ENCODE results near the gene ZNF813. TPM values are rescaled to one million over a fixed set of nuclear protein-coding genes. Genes with fewer than 3 reads are reported as not detected.
"Not testable (repeated sequence)": the region's sequence is repeated elsewhere in the genome, so short reads cannot be mapped to it uniquely, and the experiment has no call there.

ZNF813 gene
- total RNA-seq, 2 experiments from 2014 or later = 4.5 to 5.6 TPM

- H3K9me3 Mint-ChIP-seq; H3K27me3 Mint-ChIP-seq (ENCODE audit: low read depth); H3K4me3 Mint-ChIP-seq; CTCF ChIA-PET; DNase-seq; intact Hi-C loops (cut with micrococcal nuclease); H3K4me1 Mint-ChIP-seq (ENCODE audit: low read depth); H3K36me3 Mint-ChIP-seq (ENCODE audit: low read depth); H3K27ac Mint-ChIP-seq: not testable (repeated sequence)
These were observed 47.5 kb downstream of the ZNF813 start for GRCh38 chr19:53515047-53515446.

- Mint-ChIP-seq H3K36me3 (ENCODE audit: low read depth) (peaks cover 15% of the 10 kb centered on the region), H3K27ac (no peak overlapping the region), H3K9me3 (peaks cover 9% of the 10 kb centered on the region), H3K4me1 (ENCODE audit: low read depth) (peaks cover 12% of the 10 kb centered on the region), H3K27me3 (ENCODE audit: low read depth) (no peaks in the 10 kb centered on the region), H3K4me3 (no peak overlapping the region)
- intact Hi-C loops (cut with micrococcal nuclease) = no loop called here
- CTCF ChIA-PET = no interaction called here
- no peak for DNase-seq
These were observed 49.7 kb downstream of the ZNF813 start for GRCh38 chr19:53517114-53517741.

- Mint-ChIP-seq H3K4me1 (ENCODE audit: low read depth) (peaks cover 17% of the 10 kb centered on the region), H3K27ac (no peak overlapping the region), H3K9me3 (peaks cover 9% of the 10 kb centered on the region), H3K36me3 (ENCODE audit: low read depth) (peaks cover 20% of the 10 kb centered on the region), H3K27me3 (ENCODE audit: low read depth) (no peaks in the 10 kb centered on the region), H3K4me3 (no peak overlapping the region)
- no peak for DNase-seq
- CTCF ChIA-PET = no interaction called here
- intact Hi-C loops (cut with micrococcal nuclease) = no loop called here
These were observed 50.6 kb downstream of the ZNF813 start for GRCh38 chr19:53518121-53518520.

GRCh38 chr19:53518716-53519115 is 51.2 kb downstream of the ZNF813 start:
- Mint-ChIP-seq H3K4me3 (peak overlapping the region; percentile 28), H3K27me3 (ENCODE audit: low read depth) (no peaks in the 10 kb centered on the region)
- CTCF ChIA-PET = no interaction called here

GRCh38 chr19:53519446-53519845 is 51.9 kb downstream of the ZNF813 start:
- DNase-seq = no peak
- H3K4me1 Mint-ChIP-seq (ENCODE audit: low read depth) = peaks cover 17% of the 10 kb centered on the region
- H3K27me3 Mint-ChIP-seq (ENCODE audit: low read depth) = no peaks in the 10 kb centered on the region
- intact Hi-C loops (cut with micrococcal nuclease) = no loop called here
- H3K9me3 Mint-ChIP-seq = peaks cover 12% of the 10 kb centered on the region
- H3K27ac Mint-ChIP-seq = no peak overlapping the region
- peaks cover 31% of the 10 kb centered on the region for H3K36me3 Mint-ChIP-seq (ENCODE audit: low read depth)
- CTCF ChIA-PET = no interaction called here
- no peak overlapping the region for H3K4me3 Mint-ChIP-seq

More at GRCh38 chr19:53518716-53519115, 51.2 kb downstream of the ZNF813 start:
- DNase-seq = no peak
- Mint-ChIP-seq H3K9me3 (peaks cover 9% of the 10 kb centered on the region), H3K4me1 (ENCODE audit: low read depth) (peaks cover 17% of the 10 kb centered on the region), H3K36me3 (ENCODE audit: low read depth) (peaks cover 26% of the 10 kb centered on the region), H3K27ac (no peak overlapping the region)
- intact Hi-C loops (cut with micrococcal nuclease) = no loop called here

GRCh38 chr19:53520163-53520546 is 52.6 kb downstream of the ZNF813 start:
- peaks cover 12% of the 10 kb centered on the region for H3K9me3 Mint-ChIP-seq
- peak overlapping the region; percentile 99 for H3K4me3 Mint-ChIP-seq
- no peak for DNase-seq
- peaks cover 17% of the 10 kb centered on the region for H3K4me1 Mint-ChIP-seq (ENCODE audit: low read depth)
- intact Hi-C loops (cut with micrococcal nuclease) = loop anchor here (1.0 to 10.0 kb wide), 7 partner anchors 17 to 582 kb away; partner anchors contain the start of genes NDUFA3, ZNF160, ZNF665 and ZNF761
- no peaks in the 10 kb centered on the region for H3K27me3 Mint-ChIP-seq (ENCODE audit: low read depth)
- H3K36me3 Mint-ChIP-seq (ENCODE audit: low read depth) = peaks cover 35% of the 10 kb centered on the region
- peak overlapping the region; percentile 83 for H3K27ac Mint-ChIP-seq
- CTCF ChIA-PET = interaction anchor here (1.2 kb wide), 1 partner anchor 325 kb away, joined by 5 read pairs; no protein-coding TSS in a partner anchor

GRCh38 chr19:53520547-53521372 is 53.2 kb downstream of the ZNF813 start:
- Mint-ChIP-seq H3K4me1 (ENCODE audit: low read depth) (peaks cover 17% of the 10 kb centered on the region), H3K27me3 (ENCODE audit: low read depth) (no peaks in the 10 kb centered on the region), H3K27ac (peak overlapping the region; percentile 83), H3K36me3 (ENCODE audit: low read depth) (peaks cover 40% of the 10 kb centered on the region), H3K9me3 (peaks cover 14% of the 10 kb centered on the region), H3K4me3 (peak overlapping the region; percentile 99)
- peak; percentile 93 for DNase-seq
- CTCF ChIA-PET = interaction anchor here (0.6 to 1.2 kb wide), 3 partner anchors 15 to 582 kb away, joined by 3 to 5 read pairs (median 3); no protein-coding TSS in a partner anchor
- intact Hi-C loops (cut with micrococcal nuclease) = loop anchor here (1.0 to 10.0 kb wide), 7 partner anchors 17 to 582 kb away; partner anchors contain the start of genes NDUFA3, ZNF160, ZNF665 and ZNF761

- Mint-ChIP-seq H3K36me3 (ENCODE audit: low read depth) (peaks cover 46% of the 10 kb centered on the region), H3K27ac (peak overlapping the region; percentile 83), H3K4me1 (ENCODE audit: low read depth) (peaks cover 17% of the 10 kb centered on the region), H3K4me3 (peak overlapping the region; percentile 99), H3K9me3 (peaks cover 19% of the 10 kb centered on the region), H3K27me3 (ENCODE audit: low read depth) (no peaks in the 10 kb centered on the region)
- intact Hi-C loops (cut with micrococcal nuclease) = loop anchor here (2.0 to 10.0 kb wide), 2 partner anchors 91 to 327 kb away; partner anchors contain the start of genes ZNF665 and ZNF761
- CTCF ChIA-PET = interaction anchor here (0.6 to 1.2 kb wide), 3 partner anchors 14 to 583 kb away, joined by 3 to 5 read pairs (median 3); no protein-coding TSS in a partner anchor
- peak; percentile 27 for DNase-seq
These were observed 54.1 kb downstream of the ZNF813 start for GRCh38 chr19:53521373-53522202.

- Mint-ChIP-seq H3K9me3 (peaks cover 18% of the 10 kb centered on the region), H3K27ac (no peak overlapping the region), H3K36me3 (ENCODE audit: low read depth) (peaks cover 62% of the 10 kb centered on the region), H3K4me3 (no peak overlapping the region), H3K4me1 (ENCODE audit: low read depth) (peaks cover 16% of the 10 kb centered on the region), H3K27me3 (ENCODE audit: low read depth) (no peaks in the 10 kb centered on the region)
- intact Hi-C loops (cut with micrococcal nuclease) = loop anchor here (10.0 kb wide), 1 partner anchor 331 kb away; the partner anchor contains the start of gene ZNF665
- CTCF ChIA-PET = interaction anchor here (0.6 kb wide), 1 partner anchor 249 kb away, joined by 4 read pairs; no protein-coding TSS in a partner anchor
- DNase-seq = no peak
These were observed 58.4 kb downstream of the ZNF813 start for GRCh38 chr19:53525922-53526321.

- Mint-ChIP-seq H3K27ac (no peak overlapping the region), H3K36me3 (ENCODE audit: low read depth) (peaks cover 51% of the 10 kb centered on the region), H3K9me3 (peaks cover 19% of the 10 kb centered on the region), H3K4me3 (no peak overlapping the region), H3K4me1 (ENCODE audit: low read depth) (no peaks in the 10 kb centered on the region), H3K27me3 (ENCODE audit: low read depth) (no peaks in the 10 kb centered on the region)
- intact Hi-C loops (cut with micrococcal nuclease) = no loop called here
- no peak for DNase-seq
- CTCF ChIA-PET = no interaction called here
These were observed 63.1 kb downstream of the ZNF813 start for GRCh38 chr19:53530622-53531021.

GRCh38 chr19:53531457-53531856 is 63.9 kb downstream of the ZNF813 start:
- peaks cover 2% of the 10 kb centered on the region for H3K4me1 Mint-ChIP-seq (ENCODE audit: low read depth)
- DNase-seq = no peak
- H3K4me3 Mint-ChIP-seq = no peak overlapping the region
- H3K27me3 Mint-ChIP-seq (ENCODE audit: low read depth) = no peaks in the 10 kb centered on the region
- H3K36me3 Mint-ChIP-seq (ENCODE audit: low read depth) = peaks cover 51% of the 10 kb centered on the region
- peaks cover 15% of the 10 kb centered on the region for H3K9me3 Mint-ChIP-seq
- H3K27ac Mint-ChIP-seq = no peak overlapping the region
- CTCF ChIA-PET = no interaction called here
- intact Hi-C loops (cut with micrococcal nuclease) = no loop called here

- Mint-ChIP-seq H3K36me3 (ENCODE audit: low read depth) (peaks cover 52% of the 10 kb centered on the region), H3K27ac (no peak overlapping the region), H3K27me3 (ENCODE audit: low read depth) (no peaks in the 10 kb centered on the region), H3K4me3 (no peak overlapping the region), H3K9me3 (peaks cover 13% of the 10 kb centered on the region), H3K4me1 (ENCODE audit: low read depth) (peaks cover 2% of the 10 kb centered on the region)
- intact Hi-C loops (cut with micrococcal nuclease) = no loop called here
- CTCF ChIA-PET = no interaction called here
- DNase-seq = no peak
These were observed 64.8 kb downstream of the ZNF813 start for GRCh38 chr19:53532362-53532761.
